ENCODE measurements around the gene TBC1D32.
"Not testable (repeated sequence)": the region's sequence is repeated elsewhere in the genome, so short reads cannot be mapped to it uniquely, and the experiment has no call there.

Gene TBC1D32

GRCh38 chr6:121135425-121135824, 198.9 kb downstream of the TBC1D32 start:
- no peak for DNase-seq (ENCODE audit: low read depth, low spot score)

DNA sequence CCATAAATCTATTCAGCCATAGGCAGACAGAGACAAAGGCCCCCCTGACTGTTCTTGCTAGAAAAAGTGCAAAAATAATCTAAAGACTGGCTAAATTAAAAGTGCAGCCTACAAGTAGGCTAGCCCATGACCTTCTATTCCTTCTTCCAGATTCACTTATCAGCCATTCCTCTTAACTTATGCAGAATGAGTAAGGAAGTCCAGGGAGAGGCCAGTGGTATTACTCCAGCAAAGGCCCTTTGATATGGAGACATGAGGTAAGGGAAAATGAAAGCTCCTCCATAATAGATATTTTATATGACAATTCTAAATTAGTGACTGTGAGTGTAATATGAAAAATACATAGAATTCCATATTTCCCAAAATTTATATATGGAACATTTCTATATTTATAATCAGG, 199.4 kb downstream of the TBC1D32 start:
- DNase-seq (ENCODE audit: low read depth, low spot score), result no peak

- no peak for DNase-seq (ENCODE audit: low read depth, low spot score)
Measured at GRCh38 chr6:121124600-121124999, 209.7 kb downstream of the TBC1D32 start.

GRCh38 chr6:121112356-121112755, 221.9 kb downstream of the TBC1D32 start:
- no peak for DNase-seq (ENCODE audit: low read depth, low spot score)

DNA sequence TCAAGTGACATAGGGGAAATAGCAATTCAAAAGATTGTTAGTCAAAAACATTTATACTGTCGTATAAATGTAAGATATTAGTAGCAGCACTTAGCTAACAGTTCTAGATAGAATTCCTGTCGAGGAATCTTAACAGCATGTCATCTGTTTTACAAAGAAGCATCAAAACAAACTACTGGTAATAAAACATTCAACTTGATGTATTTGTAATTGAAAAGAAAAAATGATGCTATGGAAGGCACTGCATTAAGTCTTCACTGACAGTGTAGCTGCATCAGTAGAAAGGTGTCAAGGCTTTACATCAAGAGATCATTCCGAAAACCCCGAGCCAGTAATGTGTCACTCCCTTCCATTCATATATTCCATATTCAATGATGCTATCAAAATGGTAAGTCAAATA, 223.5 kb downstream of the TBC1D32 start:
- DNase-seq (ENCODE audit: low read depth, low spot score), result no peak

- no peak for DNase-seq (ENCODE audit: low read depth, low spot score)
Measured at GRCh38 chr6:121106962-121107361, 227.3 kb downstream of the TBC1D32 start.

GRCh38 chr6:121105461-121105860, 228.8 kb downstream of the TBC1D32 start:
- no peak for DNase-seq (ENCODE audit: low read depth, low spot score)

DNA sequence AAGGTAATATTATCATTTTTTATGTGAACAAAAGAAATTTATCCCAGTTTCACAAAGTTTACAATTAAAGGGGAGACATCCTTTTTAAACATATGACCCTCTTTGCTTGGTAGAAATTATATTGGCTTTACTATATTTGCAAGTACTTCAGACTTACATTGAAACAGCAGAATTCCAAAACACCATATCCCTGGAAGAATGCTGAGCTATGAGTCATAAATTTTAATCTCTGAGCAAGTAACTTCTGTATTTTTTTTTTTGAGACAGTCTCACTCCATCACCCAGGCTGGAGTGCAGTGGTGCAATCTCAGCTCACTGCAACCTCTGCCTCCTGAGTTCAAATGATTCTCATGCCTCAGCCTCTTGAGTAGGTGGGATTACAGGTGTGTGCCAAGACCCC, 240.4 kb downstream of the TBC1D32 start:
- no peak for DNase-seq (ENCODE audit: low read depth, low spot score)

DNA sequence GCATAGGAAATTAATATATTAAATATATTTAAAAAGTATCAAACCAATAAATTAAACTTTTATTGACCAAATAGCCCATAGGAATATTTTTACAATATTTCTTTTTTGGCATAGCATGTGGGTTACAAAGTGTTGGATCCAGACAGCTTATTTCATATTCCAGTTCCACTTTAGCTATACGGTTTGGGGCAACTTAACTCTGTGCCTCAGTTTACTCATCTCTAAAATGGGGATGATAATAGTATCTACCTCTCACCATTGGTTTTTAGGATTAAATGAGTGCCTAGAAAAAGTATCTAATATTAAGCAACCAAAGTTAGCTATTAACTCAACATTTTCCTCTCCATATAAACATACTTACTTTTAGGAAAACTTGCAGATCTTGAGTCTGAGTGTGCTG, 243.8 kb downstream of the TBC1D32 start:
- no peak for DNase-seq (ENCODE audit: low read depth, low spot score)

DNA sequence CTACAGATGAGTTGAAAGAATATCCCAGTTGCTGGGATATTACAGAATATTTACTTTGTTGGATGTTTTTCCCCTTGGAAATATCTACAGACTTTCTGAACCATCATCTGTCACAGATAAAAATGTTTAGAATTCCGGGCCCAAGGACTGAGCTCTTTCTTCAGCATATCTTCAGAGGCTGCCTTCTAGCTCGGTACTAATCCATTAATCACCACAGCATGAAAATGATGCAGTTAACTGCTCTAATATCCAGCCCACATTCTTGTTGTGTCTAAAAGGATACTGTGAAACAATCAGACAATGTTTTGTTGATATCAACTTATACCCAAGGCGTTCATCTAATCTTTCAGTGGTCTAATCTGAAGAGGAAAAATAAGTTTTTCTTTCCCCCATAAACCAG, 247.4 kb downstream of the TBC1D32 start:
- DNase-seq (ENCODE audit: low read depth, low spot score), result no peak

DNA sequence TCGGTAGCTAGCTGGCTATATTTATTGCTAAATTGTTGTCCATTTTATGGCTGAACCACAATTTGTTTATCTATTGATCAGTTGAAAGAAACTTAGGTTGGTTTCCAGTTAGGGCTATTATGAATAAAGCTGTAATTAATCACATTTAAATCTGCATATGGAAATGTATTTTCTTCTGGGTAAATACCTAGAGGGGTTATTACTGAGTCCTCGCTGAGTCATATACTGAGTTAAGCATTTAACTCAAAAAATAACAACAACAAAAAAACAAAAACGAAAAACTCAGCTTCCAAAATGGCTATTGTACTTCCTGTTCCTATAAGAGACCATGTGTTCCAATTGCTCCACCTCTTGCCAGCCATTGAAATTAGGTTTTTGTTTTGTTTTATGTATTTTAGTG, 258.2 kb downstream of the TBC1D32 start:
- DNase-seq (ENCODE audit: low read depth, low spot score), result no peak

GRCh38 chr6:121068749-121069148, 265.5 kb downstream of the TBC1D32 start:
- DNase-seq (ENCODE audit: low read depth, low spot score), result not testable (repeated sequence)

GRCh38 chr6:121067381-121067780, 266.9 kb downstream of the TBC1D32 start:
- no peak for DNase-seq (ENCODE audit: low read depth, low spot score)

DNA sequence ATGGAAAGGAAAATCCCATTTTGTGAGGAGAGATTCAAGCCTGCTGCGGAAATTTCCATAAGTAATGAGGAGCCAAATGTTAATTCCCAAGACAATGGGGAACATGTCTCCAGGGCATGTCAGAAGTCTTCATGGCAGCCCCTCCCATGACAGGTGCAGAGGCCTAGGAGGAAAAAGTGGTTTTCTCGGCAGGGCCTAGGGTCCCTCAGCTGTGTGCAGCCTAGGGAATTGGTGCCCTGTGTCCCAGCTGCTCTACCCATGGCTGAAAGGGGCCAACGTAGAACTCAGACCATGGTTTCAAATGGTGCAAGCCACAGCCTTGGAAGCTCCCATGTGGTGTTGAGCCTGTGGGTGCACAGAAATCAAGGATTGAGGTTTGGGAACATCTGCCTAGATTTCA, 269.9 kb downstream of the TBC1D32 start:
- DNase-seq (ENCODE audit: low read depth, low spot score), result no peak

DNA sequence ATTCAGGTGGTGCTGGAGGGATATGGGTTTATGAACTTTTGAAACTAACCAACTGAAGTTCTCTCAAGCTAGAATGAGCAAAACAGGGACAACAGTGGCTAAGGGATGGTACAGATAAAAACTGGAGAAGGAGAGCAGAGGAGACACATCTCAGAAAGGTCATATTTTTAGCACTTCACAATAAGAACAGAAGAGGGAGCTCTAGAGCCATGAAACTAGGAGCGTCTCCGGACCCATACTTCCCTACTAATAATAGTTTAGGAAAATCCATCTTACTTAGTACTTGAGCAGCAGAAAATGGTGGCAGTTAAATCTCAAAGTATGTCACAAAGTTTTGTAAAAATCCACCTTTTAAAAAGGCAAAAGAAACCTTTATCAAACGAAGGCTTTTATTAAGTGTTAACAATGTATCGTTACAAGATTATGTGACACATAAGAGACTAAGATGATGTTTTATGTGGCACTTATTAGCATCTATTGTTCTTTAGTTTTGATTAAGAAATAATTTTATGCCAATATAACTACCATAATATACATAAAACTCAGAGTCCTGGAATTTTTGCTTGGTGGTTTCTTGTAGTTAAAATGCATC, 278.6 kb downstream of the TBC1D32 start:
- no peak for DNase-seq (ENCODE audit: low read depth, low spot score)

DNA sequence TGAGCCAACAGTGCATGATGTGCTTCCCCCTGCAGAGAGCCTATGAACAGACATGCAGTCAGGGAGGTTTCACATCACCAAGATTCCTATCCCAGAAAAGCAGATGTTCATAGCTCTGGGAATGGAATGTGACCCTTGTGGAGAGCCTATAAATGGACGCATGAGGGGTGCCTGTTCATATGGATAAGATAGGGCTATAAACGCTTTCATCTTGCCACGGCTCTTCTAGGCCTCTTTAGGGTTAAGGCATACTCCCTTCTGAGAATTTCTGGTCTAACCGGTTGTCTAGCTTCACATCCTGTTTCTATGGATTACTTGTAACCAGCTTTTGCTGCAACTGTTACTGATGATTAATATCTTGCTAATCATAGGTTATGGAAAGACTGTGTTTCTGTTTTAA, 285.7 kb downstream of the TBC1D32 start:
- not testable (repeated sequence) for DNase-seq (ENCODE audit: low read depth, low spot score)

GRCh38 chr6:121044905-121045304, 289.4 kb downstream of the TBC1D32 start:
- DNase-seq (ENCODE audit: low read depth, low spot score), result not testable (repeated sequence)

- not testable (repeated sequence) for DNase-seq (ENCODE audit: low read depth, low spot score)
Measured at GRCh38 chr6:121043706-121044105, 290.6 kb downstream of the TBC1D32 start.

- DNase-seq (ENCODE audit: low read depth, low spot score), result not testable (repeated sequence)
Measured at GRCh38 chr6:121043211-121043610, 291.1 kb downstream of the TBC1D32 start.

DNA sequence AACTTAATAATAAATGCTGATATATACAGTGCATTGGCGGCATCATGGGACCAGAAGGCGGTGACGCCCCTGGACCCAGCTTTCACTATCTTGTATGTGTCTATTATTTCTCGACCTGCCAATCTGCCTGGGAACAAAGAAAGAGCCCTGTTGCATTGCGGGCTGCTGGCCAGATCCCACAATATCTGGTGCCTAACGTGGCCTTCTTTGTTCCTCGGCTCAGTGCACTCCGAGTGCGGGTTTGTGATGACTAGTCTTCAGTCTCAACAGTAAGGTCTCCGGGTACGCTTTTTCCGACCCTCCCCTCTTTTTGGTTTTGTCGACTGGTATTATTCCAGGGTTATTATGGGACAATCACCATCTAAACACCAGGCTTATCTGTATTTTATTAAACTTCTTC, 291.5 kb downstream of the TBC1D32 start:
- no peak for DNase-seq (ENCODE audit: low read depth, low spot score)

GRCh38 chr6:121040831-121041230, 293.4 kb downstream of the TBC1D32 start:
- DNase-seq (ENCODE audit: low read depth, low spot score), result no peak

GRCh38 chr6:121033091-121033490, 301.2 kb downstream of the TBC1D32 start:
- DNase-seq (ENCODE audit: low read depth, low spot score), result no peak

- DNase-seq (ENCODE audit: low read depth, low spot score), result no peak
Measured at GRCh38 chr6:121032268-121033006, 301.8 kb downstream of the TBC1D32 start.
